Effector CD4-positive, alpha-beta T cell (primary cell): Measurements from ENCODE around the gene ACBD6.
A peak's percentile ranks its signal among the peaks of the same experiment; 100 is the strongest.

ENCODE experiments used
- DNase-seq: peaks from one replicate; pipeline ENCODE4 v3.0.0-alpha.2; 2020

ACBD6 gene

GRCh38 chr1:180524915-180525714 is 22.7 kb upstream of the ACBD6 start:
- DNase-seq: no peak

DNA sequence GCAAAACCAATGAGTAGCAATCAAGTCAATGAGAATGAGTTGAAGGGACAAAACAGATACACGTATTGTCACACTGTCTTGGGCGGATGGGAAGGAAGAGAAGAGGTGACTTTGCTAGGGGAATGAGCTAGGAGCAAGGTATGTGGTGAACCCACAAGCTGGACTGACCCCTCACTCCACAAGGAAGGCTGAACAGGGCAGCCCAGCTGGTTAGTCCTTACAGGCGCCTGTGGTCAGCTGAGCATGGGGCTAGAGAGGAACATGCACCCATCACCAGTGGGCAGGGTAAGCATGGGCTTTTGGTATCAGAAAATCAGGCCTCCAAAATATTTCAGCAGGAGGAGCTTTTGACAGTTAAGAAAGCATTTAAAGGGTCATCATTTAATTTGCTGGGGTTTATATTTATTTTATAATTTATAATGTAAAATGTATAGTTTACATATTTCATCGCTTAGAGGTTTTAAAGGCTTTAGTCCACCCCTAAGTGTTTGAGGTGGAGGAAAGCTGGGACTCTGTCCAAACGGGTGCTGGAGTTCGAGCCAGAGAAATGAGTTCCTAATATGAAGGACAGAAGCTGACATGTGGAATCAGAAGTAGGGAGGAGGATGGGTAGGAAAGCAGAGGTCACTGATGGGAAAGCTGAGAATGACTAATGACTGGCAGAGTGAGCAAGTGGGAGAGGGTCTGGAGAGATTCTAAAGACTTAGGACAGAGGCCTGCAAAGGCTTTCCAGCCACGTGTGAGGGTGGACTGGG is 22.0 kb upstream of the ACBD6 start:
- DNase-seq: no peak

DNA sequence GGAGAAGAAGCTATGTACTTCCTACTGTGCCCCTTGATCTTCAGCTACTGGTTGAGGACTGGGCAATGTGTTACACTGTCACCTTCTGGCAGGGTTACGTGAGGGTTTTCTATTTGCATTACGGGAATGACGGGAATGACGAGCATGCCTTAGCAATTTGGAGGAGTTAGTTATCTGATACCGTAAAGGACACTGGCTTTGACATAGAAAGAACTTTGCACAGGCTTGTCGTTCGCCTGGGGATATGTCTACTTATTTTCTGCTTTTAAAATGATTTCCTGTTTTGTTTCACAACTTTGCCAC is 19.8 kb upstream of the ACBD6 start:
- DNase-seq: no peak

DNA sequence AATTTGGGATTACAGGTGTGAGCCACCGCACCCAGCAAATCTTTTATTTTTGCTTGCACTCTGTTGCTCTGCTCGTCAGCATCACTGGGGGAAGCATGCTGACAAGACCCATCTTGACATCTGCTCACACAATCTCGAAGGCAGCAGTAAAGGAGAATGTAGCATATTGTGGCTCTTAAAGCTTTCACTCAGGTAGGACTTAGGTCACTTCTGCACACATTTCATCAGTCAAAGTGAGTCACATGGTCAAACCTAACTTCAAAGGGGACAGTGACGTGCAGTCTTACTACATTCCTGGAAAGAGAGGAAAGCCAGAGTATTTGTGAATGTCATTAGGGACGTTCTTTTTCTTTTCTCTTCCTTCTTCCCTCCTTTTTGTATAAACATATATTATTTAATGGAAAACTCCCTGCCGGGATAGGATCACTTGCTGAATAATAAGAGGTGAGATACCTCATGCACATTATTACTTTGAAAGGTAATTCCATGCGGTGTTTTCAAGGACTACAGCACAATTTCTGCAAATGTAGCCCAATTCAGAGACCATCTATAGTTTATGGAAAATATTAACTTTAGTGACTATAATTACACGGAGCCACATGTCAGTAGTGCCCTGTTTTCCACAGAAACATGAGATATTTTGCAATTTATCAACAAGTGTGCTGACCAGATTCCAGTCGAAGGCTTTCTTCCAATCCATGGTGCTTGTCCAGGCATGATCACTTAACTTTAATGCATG is 19.3 kb upstream of the ACBD6 start:
- no peak for DNase-seq

- DNase-seq: no peak
Observed at GRCh38 chr1:180519846-180520245, 17.5 kb upstream of the ACBD6 start.

DNA sequence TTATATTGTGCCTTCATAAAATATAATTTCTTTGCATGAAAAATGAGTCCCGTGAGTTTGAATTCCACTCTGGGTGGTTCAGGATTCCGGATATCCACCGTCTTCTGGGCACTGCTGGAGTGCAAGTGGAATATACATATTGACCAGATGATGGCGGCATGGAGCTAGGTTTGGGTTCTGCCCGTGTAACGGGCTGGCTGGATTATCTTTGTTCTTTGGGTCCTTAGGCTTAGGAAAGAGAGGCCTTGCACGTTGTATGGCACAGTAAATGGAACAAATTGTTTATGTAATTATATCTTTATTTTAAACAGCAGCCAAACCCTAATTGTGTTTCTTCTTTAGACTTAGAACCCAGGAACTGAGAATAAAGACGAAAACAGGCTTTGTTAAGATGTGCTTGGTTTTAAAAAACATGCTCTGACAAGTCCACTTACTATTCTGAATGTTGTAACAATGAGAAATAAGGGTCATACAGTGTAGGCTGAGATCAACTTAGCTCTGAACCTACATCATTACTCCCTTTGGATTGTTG is 13.5 kb upstream of the ACBD6 start:
- DNase-seq: peak; percentile 39

- no peak for DNase-seq
Observed at GRCh38 chr1:180515364-180515763, 13.0 kb upstream of the ACBD6 start.

GRCh38 chr1:180513531-180513930 is 11.2 kb upstream of the ACBD6 start:
- no peak for DNase-seq

DNA sequence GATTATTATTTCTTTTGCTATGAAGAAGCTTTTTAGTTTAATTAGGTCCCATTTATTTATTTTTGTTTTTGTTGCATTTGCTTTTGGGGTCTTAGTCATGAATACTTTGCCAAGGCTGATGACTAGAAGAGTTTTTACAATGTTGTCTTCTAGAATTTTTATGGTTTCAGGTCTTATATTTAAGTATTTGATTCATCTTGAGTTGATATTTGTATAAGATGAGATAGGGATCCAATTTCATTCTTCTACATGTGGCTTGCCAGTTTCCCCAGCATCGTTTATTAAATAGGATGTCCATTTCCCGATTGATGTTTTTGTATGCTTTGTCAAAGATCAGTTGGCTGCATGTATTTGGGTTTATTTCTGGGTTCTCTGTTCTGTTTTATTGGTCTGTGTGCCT is 8.5 kb upstream of the ACBD6 start:
- no peak for DNase-seq

GRCh38 chr1:180508725-180509097 is 6.3 kb upstream of the ACBD6 start:
- DNase-seq: no peak

DNA sequence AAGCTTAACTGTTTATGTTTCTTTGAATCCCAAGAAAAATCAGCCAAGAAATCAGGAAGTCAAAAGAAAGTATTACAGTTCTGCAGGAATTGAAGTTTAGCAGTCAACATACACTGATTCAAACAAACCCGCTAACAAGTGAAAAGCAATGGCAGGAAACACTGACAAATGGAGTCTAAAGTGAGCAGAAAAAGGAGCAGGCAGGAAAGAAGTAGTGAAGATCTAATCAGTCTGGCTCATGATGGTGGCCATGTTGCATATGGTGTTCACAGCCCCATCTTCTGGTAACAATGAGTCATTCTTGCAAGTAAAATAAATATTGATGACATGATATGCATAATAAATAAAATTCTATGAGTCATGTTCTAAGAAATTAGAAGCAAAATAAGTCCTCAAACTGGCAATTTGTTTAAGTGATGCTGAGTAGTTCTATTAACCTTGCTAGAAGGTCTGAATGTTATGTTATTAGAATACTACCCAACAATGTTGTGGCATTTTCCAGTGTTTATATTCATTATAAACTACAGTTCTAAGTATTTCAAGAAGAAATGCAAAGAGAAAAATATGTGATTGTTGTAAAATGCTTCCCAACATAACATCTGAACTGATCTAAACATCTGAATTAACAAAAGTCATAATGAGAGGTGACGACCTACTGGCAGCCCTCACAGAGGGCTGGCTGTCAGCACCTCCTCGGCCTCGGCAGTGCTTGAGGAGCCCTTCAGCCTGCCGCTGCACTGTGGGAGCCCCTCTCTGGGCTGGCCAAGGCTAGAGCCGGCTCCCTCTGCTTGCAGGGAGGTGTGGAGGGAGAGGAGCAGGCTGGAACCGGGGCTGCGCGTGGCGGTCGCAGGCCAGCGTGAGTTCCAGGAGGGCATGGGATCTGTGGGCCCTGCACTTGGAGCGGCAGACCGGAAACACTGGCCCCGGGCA is 5.7 kb upstream of the ACBD6 start:
- no peak for DNase-seq

GRCh38 chr1:180505732-180506335 is 3.5 kb upstream of the ACBD6 start:
- no peak for DNase-seq

GRCh38 chr1:180504186-180504585 is 1.8 kb upstream of the ACBD6 start:
- no peak for DNase-seq

- no peak for DNase-seq
Observed at GRCh38 chr1:180503280-180503862, 994 bp upstream of the ACBD6 start.

DNA sequence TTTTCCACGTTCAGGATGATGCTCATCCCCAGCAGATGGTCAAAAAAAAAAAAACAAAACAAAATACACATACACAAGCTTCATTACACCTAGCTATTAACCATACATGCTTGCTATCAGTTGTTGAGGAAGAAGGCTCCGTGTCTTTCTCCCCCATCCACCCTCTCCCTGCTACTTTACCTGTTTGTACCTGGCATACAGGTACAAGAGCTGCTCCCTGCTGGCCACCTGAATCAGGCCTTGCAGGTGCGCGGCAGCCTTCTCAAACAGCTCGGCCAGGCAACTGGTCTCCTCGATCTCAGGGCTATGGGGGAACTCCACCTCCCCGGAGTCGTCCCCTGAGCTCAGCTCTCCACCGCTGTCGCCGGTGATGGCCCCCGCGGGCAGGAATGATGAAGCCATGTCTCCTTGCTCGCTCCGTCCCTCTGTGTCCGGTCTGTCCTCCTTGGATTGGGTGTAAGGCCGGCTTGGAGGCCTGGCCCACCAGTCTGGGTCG is 464 bp downstream of the ACBD6 start:
- DNase-seq: peak; percentile 14

DNA sequence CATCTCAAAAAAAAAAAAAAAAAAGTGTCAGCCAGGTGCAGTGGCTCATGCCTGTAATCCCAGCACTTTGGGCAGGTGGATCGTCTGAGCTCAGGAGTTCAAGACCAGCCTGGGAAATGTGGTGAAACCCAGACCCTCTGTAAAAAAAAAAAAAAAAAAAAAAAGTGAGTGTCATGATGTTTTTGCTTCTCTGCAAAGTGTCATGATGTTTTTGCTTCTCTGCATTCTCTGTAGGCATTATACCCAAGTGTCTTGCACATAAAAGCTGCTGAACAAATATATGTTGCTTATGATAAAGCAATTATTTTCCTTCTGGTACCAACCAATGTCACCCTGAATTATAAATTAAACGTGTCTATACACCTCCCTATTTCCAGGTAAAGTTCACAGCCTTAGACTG is 1.7 kb downstream of the ACBD6 start:
- no peak for DNase-seq

- no peak for DNase-seq
Observed at GRCh38 chr1:180498594-180498993, 3.8 kb downstream of the ACBD6 start.

GRCh38 chr1:180497826-180498225 is 4.6 kb downstream of the ACBD6 start:
- no peak for DNase-seq

DNA sequence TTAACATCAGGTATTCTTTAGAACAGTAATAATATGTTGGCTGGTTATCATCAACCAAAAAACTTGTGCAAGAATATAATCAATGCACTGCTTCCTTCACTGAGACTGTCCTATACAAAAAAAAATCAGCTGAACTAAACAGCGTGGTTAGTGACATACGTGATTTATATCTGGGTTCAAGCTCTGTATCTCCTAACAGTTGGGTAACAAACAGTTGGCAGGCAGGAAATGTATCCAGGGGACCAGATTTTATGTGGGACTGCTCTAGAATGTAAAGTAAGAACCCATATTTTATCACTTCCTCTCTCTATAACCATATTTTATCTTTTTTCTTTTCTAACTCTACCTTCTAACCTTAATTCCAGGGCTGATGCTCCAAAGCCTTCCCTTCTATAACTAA is 8.0 kb downstream of the ACBD6 start:
- no peak for DNase-seq

GRCh38 chr1:180489976-180490375 is 12.4 kb downstream of the ACBD6 start:
- no peak for DNase-seq

GRCh38 chr1:180489313-180489712 is 13.1 kb downstream of the ACBD6 start:
- DNase-seq: no peak
